Glomerular visceral epithelial cell (primary cell): Measurements from ENCODE around the gene TIPARP.

Experiments
- DNase-seq: peaks from one replicate; pipeline ENCODE4 v3.0.0-alpha.2; 2016; ENCODE audit errors: extremely low spot score

TIPARP gene

GRCh38 chr3:156676768-156677479 is 2.5 kb downstream of the TIPARP start:
- DNase-seq: peak; percentile 32

GRCh38 chr3:156677536-156677935 is 3.1 kb downstream of the TIPARP start:
- DNase-seq: no peak

DNA sequence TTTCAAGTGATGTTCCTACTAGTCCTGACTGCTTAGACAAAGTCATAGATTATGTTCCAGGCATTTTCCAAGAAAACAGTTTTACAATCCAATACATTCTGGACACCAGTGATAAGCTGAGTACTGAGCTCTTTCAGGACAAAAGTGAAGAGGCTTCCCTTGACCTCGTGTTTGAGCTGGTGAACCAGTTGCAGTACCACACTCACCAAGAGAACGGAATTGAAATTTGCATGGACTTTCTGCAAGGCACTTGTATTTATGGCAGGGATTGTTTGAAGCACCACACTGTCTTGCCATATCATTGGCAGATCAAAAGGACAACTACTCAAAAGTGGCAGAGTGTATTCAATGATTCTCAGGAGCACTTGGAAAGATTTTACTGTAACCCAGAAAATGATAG is 3.8 kb downstream of the TIPARP start:
- no peak for DNase-seq

- DNase-seq: no peak
Observed at GRCh38 chr3:156680243-156680914, 6.0 kb downstream of the TIPARP start.

- peak; percentile 81 for DNase-seq
Observed at GRCh38 chr3:156681002-156681401, 6.6 kb downstream of the TIPARP start.

GRCh38 chr3:156682501-156682900 is 8.1 kb downstream of the TIPARP start:
- DNase-seq: no peak

DNA sequence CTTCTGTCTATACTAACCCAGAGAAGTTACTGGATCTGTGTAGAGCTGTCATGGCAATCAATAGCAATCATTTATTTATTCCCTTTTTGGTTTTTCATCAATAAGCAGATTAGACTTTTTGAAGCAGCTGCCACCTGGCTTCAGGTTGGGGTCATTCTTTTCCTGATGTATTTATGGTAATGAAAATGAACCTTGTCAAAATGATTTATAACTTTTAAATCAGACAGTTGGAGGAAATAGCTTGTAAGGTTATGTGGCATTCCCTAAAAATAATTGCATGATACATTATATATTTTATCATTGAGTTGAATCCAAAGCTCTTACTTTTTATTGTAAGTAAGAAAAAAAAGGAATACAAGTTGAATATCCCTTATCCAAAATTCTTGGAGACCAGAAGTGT is 8.6 kb downstream of the TIPARP start:
- no peak for DNase-seq

- DNase-seq: no peak
Observed at GRCh38 chr3:156685198-156685597, 10.8 kb downstream of the TIPARP start.

- no peak for DNase-seq
Observed at GRCh38 chr3:156685752-156686151, 11.4 kb downstream of the TIPARP start.

GRCh38 chr3:156687023-156687422 is 12.6 kb downstream of the TIPARP start:
- no peak for DNase-seq

DNA sequence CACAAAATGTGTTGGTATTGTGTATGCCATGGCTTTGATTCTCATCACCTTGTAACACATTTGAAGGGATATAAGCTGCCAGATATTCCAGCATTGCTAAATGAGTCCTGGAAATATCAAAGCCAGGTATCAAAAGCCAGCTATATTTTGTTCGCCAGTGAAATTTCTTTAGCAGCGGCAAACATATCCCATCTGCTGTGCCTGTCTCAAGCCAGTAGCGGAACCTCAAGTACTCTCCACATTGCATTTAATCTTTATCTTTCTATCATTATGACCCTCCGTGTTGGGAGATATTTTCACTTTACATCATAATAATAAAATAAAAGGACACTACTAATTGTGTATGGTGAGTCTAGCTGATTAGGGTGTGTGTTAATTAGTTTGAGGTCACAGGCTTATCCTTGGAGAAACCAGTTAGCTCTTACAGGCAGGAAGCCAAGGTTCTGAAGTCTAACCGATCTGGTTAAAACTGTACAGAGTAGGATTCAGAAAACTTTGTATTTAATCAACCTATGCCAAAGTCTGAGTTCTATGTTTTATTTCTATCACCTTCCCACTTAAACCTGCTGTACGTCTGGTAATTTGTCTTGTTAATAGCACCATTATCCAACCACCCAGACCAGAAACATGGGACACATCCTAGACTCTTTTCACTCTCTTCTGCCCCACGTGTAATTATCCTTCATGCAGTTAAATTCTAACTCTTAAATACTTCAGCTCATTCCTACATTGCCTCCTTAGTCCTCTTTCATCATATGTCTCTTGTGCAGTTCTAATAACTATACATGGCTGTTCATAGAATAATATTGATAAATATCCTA is 14.5 kb downstream of the TIPARP start:
- no peak for DNase-seq

- no peak for DNase-seq
Observed at GRCh38 chr3:156689608-156690007, 15.2 kb downstream of the TIPARP start.

- no peak for DNase-seq
Observed at GRCh38 chr3:156691920-156692319, 17.5 kb downstream of the TIPARP start.

- DNase-seq: peak; percentile 52
Observed at GRCh38 chr3:156693166-156693565, 18.8 kb downstream of the TIPARP start.

GRCh38 chr3:156694536-156694935 is 20.1 kb downstream of the TIPARP start:
- DNase-seq: no peak

GRCh38 chr3:156702367-156702766 is 28.0 kb downstream of the TIPARP start:
- no peak for DNase-seq

DNA sequence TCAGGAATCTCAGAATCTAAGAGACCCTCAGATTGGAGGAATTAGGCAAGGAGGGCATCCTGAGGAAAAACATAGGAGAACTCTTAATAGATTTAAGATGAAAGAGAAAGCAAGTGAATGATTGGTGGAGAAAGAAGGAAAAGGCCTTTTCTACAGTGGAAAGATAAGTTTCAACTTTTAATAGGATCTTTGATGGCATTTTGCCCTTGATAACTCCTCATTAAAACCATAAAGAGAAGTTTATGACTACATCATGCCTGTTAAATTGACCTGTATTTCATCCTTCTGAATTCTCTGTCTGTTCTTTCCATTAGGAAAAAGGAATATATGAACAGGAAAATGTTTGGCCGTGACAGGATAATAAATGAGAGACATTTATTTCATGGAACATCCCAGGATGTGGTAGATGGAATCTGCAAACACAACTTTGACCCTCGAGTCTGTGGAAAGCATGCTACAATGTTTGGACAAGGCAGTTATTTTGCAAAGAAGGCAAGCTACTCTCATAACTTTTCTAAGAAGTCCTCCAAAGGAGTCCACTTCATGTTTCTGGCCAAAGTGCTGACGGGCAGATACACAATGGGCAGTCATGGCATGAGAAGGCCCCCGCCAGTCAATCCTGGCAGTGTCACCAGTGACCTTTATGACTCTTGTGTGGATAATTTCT is 30.1 kb downstream of the TIPARP start:
- no peak for DNase-seq

GRCh38 chr3:156705761-156706616 is 31.6 kb downstream of the TIPARP start:
- DNase-seq: no peak

GRCh38 chr3:156707588-156707987 is 33.2 kb downstream of the TIPARP start:
- no peak for DNase-seq

DNA sequence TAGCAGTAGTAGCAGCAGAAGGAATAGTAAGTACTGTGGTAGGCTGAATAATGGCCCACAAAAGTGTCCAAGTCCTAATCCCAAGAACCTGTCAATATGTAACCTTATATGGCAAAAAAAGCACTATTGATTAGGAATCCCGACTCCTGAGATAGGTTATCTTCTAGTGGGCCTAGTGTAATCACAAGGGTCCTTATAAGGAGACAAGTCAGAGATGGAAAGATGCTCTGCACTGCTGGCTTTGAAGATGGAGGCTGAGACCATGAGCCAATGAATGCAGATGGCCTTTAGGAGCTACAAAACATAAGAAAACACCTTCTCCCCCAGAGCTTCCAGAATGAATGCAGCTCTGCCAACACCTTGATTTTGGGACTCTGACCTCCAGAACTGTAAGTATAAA is 36.0 kb downstream of the TIPARP start:
- DNase-seq: no peak

- DNase-seq: peak; percentile 40
Observed at GRCh38 chr3:156711113-156711512, 36.7 kb downstream of the TIPARP start.
